Pancreas (tissue), 10 donors: ENCODE data around the gene ADAM19. TPM values are rescaled to one million over a fixed set of nuclear protein-coding genes. Genes with fewer than 3 reads are reported as not detected.

Experiments used
- ATAC-seq, 4 donors: fragments of 200-7000 bp; cut with Tn5 transposase; one replicate each; pipeline versions ENCODE4 v1.8.0 to v1.9.1; 2020; ENCODE audit warnings: mild to moderate bottlenecking in 4 of 4, moderate library complexity in 4 of 4
- DNase-seq, 6 donors: peaks; one replicate each; pipeline ENCODE4 v3.0.0-alpha.2; 2020
- FAIRE-seq: peaks from 2 replicates; lab custom pipeline; 2012; peaks lifted over from hg19 to GRCh38; lab: Jason Lieb, UNC
- H3K27ac ChIP-seq, 4 donors: fragments of 200-600 bp; sonication (generic); 1 replicate in 3 of 4; 2 replicates in 1 of 4; pipeline versions ENCODE4 v1.5.0 to v1.8.0; 2020
- H3K27me3 ChIP-seq, 4 donors: fragments of 200-600 bp; one replicate each; pipeline ENCODE4 v1.8.0; 2021
- H3K36me3 ChIP-seq, 3 donors: fragments of 200-600 bp; sonication (generic) in 1 of 3; one replicate each; pipeline versions ENCODE4 v1.5.0 to v1.8.0; 2020 to 2021
- H3K4me1 ChIP-seq, 3 donors: fragments of 200-600 bp; one replicate each; pipeline ENCODE4 v1.8.0; 2021
- H3K4me3 ChIP-seq, 4 donors: fragments of 200-600 bp; sonication (generic) in 2 of 4; one replicate each; pipeline versions ENCODE4 v1.5.0 to v1.8.0; 2020 to 2021
- H3K9me3 ChIP-seq, 4 donors: fragments of 200-600 bp; one replicate each; pipeline ENCODE4 v1.8.0; 2021
- WGBS, 2 donors: extraction: QIAGEN DNeasy Blood & Tissue Kit; methylation state at CpG; one replicate each; pipeline ENCODE4 v1.1.7; 2013; 5-methylcytosine and 5-hydroxymethylcytosine counted together
- intact Hi-C, 3 donors: fragments of 100-400 bp; cut with DNase I; formaldehyde crosslinking; loops; one replicate each; pipeline versions ENCODE4 v1.11.1 to v1.14.2; 2022
- polyA plus RNA-seq, 2 donors: library from polyadenylated mRNA; stranded (reverse); fragments of 200-250 nt; gene quantifications; one replicate each; pipeline ENCODE4 v1.2.3, GENCODE V29; 2013
- total RNA-seq, 6 donors: library from RNA; stranded (reverse); fragmentation: NEBNext Ultra II Directional in 4 of 6; extraction: Animal tissue kit (Norgen Biotek cat#: 25700) in 4 of 6; gene quantifications; one replicate each; pipeline versions ENCODE4 v1.2.1 to v1.2.4, GENCODE V29; 2021 to 2023
- TF ChIP-seq, protein P1 (sequence below), 4 donors: fragments of 200-600 bp; sonication (generic) in 3 of 4; IDR thresholded peaks; one replicate each; pipeline versions ENCODE4 v1.5.0 to v1.8.0; 2021; ENCODE audit warnings: antibody characterized with exemption in 4 of 4
- donor health status: healthy with polysubstance abuse.
- donor health status: DM: no; HTN: no; CAD: no; lungs with moderate emphysema.
- donor health status: DM: no; HTN: no; CAD: no.
- donor health status: control.
- donor health status: control.
- donor health status: Bipolar disorder and iron deficiency.
- donor health status: DM: yes; HTN: yes; CAD: no.
- donor health status: DM: no; HTN: no; CAD: no.
- donor health status: DM: no; HTN: no; CAD: no.
- donor health status: DM: yes; HTN: yes; CAD: no.

Gene ADAM19
- total and polyA plus RNA-seq, 8 donors = 0.38 to 3.0 (median 0.69) TPM

DNA sequence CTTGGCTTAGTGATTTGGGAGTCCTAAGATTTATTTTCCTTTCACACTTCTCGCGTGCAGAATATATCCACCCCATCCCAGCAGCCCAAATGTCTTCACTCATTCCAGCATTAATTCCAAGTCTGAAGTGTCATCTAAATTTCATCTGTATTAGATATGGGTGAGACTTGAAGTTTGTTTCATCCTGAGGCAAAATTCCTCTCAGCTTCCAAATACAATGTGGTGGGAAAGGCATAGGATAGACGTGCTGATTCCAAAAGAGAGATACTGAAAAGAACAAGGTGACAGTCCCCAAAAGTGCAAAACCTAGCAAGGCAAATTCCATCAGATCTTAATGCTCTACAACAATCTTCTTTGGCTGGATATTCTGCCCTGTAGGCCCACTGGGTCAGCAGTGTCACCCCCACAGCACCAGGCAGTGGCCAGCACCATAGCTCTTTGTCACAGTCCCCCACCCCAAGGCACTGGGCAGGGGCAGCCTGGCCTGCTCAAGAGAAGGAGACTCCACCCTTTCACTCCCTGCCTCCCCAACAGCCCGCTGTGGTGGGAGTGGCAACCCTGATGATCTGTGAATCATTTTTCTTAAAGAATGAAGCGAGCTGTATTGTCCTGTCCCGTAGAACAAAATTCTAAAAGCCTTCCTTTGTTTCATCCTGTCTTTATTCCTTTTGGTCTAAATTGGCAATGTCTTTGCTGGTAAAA, 2.7 kb upstream of the ADAM19 start:
- intact Hi-C loops = no loop called here
- H3K4me1 ChIP-seq = peaks cover 0 to 5% (median 0%) of the 10 kb centered on the region in 3 donors
- H3K4me3 ChIP-seq = no peak overlapping the region
- FAIRE-seq (no peak), ATAC-seq (no peak), DNase-seq (no peak)
- H3K36me3 ChIP-seq = no peaks in the 10 kb centered on the region
- H3K9me3 ChIP-seq = no peaks in the 10 kb centered on the region
- H3K27me3 ChIP-seq = peaks cover 0 to 8% (median 0%) of the 10 kb centered on the region in 4 donors
- WGBS, 2 donors = 84 to 91% methylated on average over 6 of the region's 6 CpGs
- H3K27ac ChIP-seq = no peak overlapping the region
- TF ChIP-seq, protein P1, sequence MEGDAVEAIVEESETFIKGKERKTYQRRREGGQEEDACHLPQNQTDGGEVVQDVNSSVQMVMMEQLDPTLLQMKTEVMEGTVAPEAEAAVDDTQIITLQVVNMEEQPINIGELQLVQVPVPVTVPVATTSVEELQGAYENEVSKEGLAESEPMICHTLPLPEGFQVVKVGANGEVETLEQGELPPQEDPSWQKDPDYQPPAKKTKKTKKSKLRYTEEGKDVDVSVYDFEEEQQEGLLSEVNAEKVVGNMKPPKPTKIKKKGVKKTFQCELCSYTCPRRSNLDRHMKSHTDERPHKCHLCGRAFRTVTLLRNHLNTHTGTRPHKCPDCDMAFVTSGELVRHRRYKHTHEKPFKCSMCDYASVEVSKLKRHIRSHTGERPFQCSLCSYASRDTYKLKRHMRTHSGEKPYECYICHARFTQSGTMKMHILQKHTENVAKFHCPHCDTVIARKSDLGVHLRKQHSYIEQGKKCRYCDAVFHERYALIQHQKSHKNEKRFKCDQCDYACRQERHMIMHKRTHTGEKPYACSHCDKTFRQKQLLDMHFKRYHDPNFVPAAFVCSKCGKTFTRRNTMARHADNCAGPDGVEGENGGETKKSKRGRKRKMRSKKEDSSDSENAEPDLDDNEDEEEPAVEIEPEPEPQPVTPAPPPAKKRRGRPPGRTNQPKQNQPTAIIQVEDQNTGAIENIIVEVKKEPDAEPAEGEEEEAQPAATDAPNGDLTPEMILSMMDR (IDR thresholded peaks at IDR 0.05) = no peak

DNA sequence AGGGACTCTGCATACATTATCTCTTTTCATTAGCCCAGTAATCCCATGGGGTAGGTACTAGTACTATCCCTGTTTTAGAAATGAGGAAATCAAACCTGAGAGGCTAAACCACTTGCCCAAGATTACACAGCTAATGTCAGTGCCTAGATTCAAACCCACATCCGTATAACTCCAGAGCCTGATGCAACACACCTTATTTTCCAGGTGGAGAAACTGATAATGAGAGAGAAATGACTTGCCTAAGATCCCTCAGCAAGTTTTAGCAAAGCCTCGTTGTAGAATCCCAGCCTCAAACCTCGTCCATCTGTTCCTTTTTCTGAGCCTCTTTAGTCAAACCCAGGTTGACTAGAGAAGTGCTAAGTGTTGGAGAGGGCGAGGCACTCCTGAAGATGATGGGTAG, 1.1 kb upstream of the ADAM19 start:
- WGBS, 2 donors = 71 to 81% methylated on average over 4 of the region's 4 CpGs

DNA sequence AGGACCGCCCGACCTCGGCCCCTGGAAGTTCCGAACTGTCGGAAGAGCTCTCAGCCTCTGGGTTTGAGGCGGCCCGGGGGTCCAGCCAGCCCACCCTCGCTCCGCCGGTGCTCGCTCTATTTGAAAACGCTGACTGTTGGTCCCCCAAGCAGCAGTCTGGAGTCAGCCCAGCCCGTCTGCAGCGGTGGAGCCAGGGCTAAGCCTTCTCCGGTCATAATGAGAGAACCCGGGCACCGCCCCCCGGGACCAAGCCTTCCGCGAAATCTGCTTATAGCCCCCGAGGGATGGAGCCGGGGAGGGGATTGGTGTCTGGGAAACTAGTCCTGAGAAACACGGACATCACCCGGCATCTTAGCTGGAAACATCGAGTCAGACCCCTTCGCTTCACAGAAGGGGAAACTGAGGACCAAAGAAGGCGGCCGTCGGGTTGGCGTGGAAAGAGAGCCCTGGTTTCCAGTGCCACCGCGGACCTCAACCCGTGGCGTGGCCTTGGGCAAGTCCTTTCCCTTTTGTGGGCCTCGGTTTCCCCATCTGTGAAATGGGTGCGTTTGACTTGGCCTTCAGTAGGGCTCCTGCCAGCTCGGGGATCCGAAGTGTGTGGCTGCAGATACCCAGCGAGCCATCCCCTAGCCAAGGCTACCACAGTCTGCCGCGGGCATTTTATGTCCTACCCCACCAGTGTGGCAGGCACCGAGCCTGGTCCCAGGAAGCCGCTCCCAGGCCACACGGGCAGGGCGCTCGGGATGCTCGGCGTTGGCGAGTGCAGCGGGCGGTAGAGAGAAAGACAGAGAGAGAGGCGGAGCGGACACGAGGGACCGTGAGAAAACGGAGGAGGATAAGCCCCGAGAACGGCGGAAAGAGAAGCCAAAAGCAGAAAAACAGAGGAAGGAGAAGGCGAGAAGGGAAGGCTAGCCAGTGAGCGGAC, 857 bp downstream of the ADAM19 start:
- H3K36me3 ChIP-seq = no peaks in the 10 kb centered on the region
- no peaks in the 10 kb centered on the region for H3K9me3 ChIP-seq
- H3K27me3 ChIP-seq = peaks cover 0 to 8% (median 0%) of the 10 kb centered on the region in 4 donors
- peak overlapping the region in 1 of 4 donors; percentile 19 for H3K27ac ChIP-seq
- DNase-seq (peak in 3 of 6 donors; percentile 30 to 68 (median 65)), ATAC-seq (peak; percentile 15 to 58 (median 34)), FAIRE-seq (no peak)
- 10 to 11% methylated on average over 60 to 61 of the region's 61 CpGs for WGBS, 2 donors
- TF ChIP-seq, protein P1 (IDR thresholded peaks at IDR 0.05) = no peak
- H3K4me3 ChIP-seq = peak overlapping the region; percentile 31 to 63 (median 45)
- H3K4me1 ChIP-seq = peaks cover 0 to 5% (median 0%) of the 10 kb centered on the region in 3 donors
- intact Hi-C loops = no loop called here

More for the DNA sequence above, 1.1 kb upstream of the ADAM19 start:
- FAIRE-seq = no peak
- no peak for DNase-seq
- H3K36me3 ChIP-seq = no peaks in the 10 kb centered on the region
- ATAC-seq = no peak
- TF ChIP-seq, protein P1 (IDR thresholded peaks at IDR 0.05) = no peak
- H3K27me3 ChIP-seq = peaks cover 0 to 8% (median 0%) of the 10 kb centered on the region in 4 donors
- intact Hi-C loops = no loop called here
- H3K4me1 ChIP-seq = peaks cover 0 to 5% (median 0%) of the 10 kb centered on the region in 3 donors
- no peak overlapping the region for H3K27ac ChIP-seq
- H3K9me3 ChIP-seq = no peaks in the 10 kb centered on the region
- no peak overlapping the region for H3K4me3 ChIP-seq

DNA sequence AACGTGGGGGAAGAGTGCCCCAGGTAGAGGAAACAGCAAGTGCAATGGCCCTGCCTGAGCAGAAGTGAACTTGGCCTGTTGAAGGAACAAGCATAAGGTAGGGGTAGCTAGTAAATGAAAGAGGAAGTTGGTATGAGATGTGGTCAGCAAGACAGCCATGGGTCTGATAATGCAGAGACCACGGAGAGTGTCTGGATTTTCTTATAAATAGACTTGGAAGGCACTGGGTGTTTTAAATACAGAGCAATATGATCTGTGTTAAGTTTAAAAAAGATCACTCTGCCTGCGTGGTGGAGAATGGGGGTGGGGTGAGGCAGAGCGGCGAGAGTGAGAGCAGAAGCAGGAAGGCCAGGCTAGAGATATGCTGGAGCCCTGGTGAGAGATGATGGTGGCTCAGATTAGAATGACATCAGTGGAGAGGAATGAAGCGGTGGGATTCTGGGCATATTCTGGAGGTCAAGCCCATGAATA, 4.2 kb downstream of the ADAM19 start:
- Histone ChIP-seq H3K4me1 (peaks cover 0 to 5% (median 0%) of the 10 kb centered on the region in 3 donors), H3K27me3 (peaks cover 0 to 8% (median 0%) of the 10 kb centered on the region in 4 donors), H3K9me3 (no peaks in the 10 kb centered on the region), H3K4me3 (no peak overlapping the region), H3K27ac (no peak overlapping the region), H3K36me3 (no peaks in the 10 kb centered on the region)
- TF ChIP-seq, protein P1 (IDR thresholded peaks at IDR 0.05) = no peak
- DNase-seq (no peak), FAIRE-seq (no peak), ATAC-seq (peak in 2 of 4 donors; percentile 16 to 61)
- intact Hi-C loops = no loop called here
- WGBS, 2 donors = 45 to 53% methylated on average over 6 of the region's 6 CpGs
